NCI-H2171 (cell line): ENCODE results near the gene MBLAC1.

Experiments used
- DNase-seq: peaks from one replicate; lab custom pipeline; 2025; lab: John Stamatoyannopoulos, UW

The MBLAC1 gene

GRCh38 chr7:100098913-100099312 is 27.9 kb upstream of the MBLAC1 start:
- DNase-seq = no peak

GRCh38 chr7:100099452-100099851 is 27.3 kb upstream of the MBLAC1 start:
- no peak for DNase-seq

- DNase-seq = peak; percentile 94
These were observed 26.2 kb upstream of the MBLAC1 start for GRCh38 chr7:100100420-100101015.

GRCh38 chr7:100101016-100101862 is 25.5 kb upstream of the MBLAC1 start, which contains the start of the genes AP4M1 and MCM7:
Gene AP4M1, plus strand, starts transcription at chr7:100101643. Its CDS starts 72 bp downstream, at chr7:100101715.
Gene MCM7, minus strand, starts transcription at chr7:100101397. Its CDS starts 103 bp downstream, at chr7:100101294.
- DNase-seq = peak; percentile 98

GRCh38 chr7:100102950-100103840 is 23.6 kb upstream of the MBLAC1 start:
- no peak for DNase-seq

- DNase-seq = no peak
These were observed 21.2 kb upstream of the MBLAC1 start for GRCh38 chr7:100105534-100105933.

- no peak for DNase-seq
These were observed 20.1 kb upstream of the MBLAC1 start for GRCh38 chr7:100106633-100107032.

- DNase-seq = no peak
These were observed 19.5 kb upstream of the MBLAC1 start for GRCh38 chr7:100107125-100107737.

GRCh38 chr7:100107890-100108289 is 18.9 kb upstream of the MBLAC1 start:
- no peak for DNase-seq

GRCh38 chr7:100109521-100110163 is 17.1 kb upstream of the MBLAC1 start:
- DNase-seq = no peak

- DNase-seq = no peak
These were observed 15.6 kb upstream of the MBLAC1 start for GRCh38 chr7:100111156-100111555.

GRCh38 chr7:100111914-100112313 is 14.9 kb upstream of the MBLAC1 start:
- DNase-seq = no peak

GRCh38 chr7:100115026-100115425 is 11.7 kb upstream of the MBLAC1 start:
- DNase-seq = no peak

GRCh38 chr7:100118388-100119071 is 8.2 kb upstream of the MBLAC1 start:
- DNase-seq = no peak

- DNase-seq = peak; percentile 95
These were observed 7.4 kb upstream of the MBLAC1 start, which contains the start of the genes CNPY4 and TAF6 for GRCh38 chr7:100119072-100119969. Gene CNPY4, plus strand, starts transcription at chr7:100119634. Its CDS starts 111 bp downstream, at chr7:100119745. Gene TAF6, minus strand, starts transcription at chr7:100119358. Its CDS starts 5,149 bp downstream, at chr7:100114209.

GRCh38 chr7:100119970-100120732 is 6.6 kb upstream of the MBLAC1 start:
- DNase-seq = peak; percentile 64

- no peak for DNase-seq
These were observed 6.1 kb upstream of the MBLAC1 start for GRCh38 chr7:100120733-100121036.

GRCh38 chr7:100122067-100122466 is 4.7 kb upstream of the MBLAC1 start:
- no peak for DNase-seq

- no peak for DNase-seq
These were observed 4.2 kb upstream of the MBLAC1 start for GRCh38 chr7:100122568-100122967.
